Activated CD4-positive, alpha-beta T cell treated with anti-CD3 and anti-CD28 coated beads for 24 hours (primary cell): ENCODE data around the gene THAP3.

Experiments used
- DNase-seq, 2 donors: peaks; one replicate each; pipeline ENCODE4 v3.0.0-alpha.2; 2020; ENCODE audit warnings: low read depth in 2 of 2

THAP3 gene, protein sequence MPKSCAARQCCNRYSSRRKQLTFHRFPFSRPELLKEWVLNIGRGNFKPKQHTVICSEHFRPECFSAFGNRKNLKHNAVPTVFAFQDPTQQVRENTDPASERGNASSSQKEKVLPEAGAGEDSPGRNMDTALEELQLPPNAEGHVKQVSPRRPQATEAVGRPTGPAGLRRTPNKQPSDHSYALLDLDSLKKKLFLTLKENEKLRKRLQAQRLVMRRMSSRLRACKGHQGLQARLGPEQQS

DNA sequence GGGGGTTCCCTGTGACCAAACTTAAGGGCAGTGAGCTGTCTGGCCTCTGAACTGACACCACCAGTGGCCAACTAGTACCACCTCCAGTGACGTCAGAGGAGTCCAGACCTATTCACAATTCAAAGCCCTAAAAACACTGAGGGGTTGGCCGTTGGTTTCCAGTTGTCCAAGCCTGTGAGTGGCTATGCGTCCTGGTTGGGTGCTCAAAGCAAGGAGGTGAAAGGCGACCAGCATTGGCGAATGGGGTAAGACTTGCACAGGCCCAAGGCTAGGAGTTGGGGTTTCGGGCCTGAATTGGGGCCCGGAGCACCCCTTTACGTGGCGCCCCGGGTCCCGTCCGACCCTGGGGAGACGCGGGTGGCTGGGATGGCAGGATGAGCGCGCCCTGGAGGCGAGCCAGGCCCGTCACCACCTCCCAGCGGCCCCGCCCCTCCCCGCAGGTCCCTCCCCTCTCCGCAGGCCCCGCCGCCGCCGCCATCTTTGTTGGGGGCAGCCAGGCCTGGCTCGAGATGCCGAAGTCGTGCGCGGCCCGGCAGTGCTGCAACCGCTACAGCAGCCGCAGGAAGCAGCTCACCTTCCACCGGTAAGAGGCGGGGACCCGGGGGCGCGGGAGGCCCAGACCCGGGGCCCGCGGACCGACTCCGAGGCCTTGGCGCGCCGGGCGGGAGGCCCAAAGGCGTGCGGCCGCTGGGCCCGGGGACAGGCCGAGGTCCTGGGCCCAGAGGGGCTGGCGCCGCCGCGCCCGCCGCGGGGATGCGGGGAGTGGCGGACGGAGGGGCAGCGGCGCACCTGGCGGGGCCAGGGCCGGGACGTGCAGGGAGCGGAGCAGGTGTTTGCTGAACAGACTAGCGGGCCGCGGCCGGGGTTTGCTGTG lies at the start of gene THAP3:
THAP3 (plus strand) TSS at position 159 of the 874 bp plus-strand sequence; CDS start at position 510, 351 bp downstream.
- DNase-seq: peak; percentile 85 to 89

DNA sequence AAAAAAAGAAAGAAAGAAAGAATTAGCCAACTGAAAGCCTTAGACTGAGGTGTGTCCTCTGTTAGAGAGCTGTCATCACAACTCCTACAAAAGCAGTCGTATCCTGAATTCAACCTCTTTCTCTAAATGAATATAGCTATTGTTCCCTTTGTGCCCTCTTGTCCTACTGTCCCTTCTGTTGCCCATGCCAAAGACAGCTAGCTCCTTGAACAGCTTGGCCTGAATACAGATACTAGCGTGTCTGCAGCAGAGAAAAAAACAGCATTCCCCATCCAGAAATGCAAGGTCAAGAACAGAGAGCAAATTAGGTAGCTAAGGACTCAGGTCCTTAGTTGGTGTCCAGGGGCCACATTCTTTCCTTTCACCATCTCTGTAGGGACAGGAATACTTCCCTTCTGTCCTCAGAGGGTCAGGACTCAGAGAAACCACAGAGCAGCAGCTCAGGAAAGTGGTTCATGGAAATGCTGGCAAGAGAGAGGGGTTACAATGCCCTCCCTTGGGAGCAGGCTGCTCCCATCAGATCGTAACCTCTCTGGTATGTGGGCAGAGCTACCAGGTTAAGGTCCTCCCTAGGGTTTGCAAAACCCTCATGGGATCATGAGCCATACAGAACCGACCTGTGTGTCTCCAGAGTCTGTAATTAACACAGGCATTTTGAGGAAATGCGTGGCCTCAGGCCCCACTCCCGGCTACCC lies 46.7 kb upstream of the THAP3 start:
- DNase-seq: no peak

DNA sequence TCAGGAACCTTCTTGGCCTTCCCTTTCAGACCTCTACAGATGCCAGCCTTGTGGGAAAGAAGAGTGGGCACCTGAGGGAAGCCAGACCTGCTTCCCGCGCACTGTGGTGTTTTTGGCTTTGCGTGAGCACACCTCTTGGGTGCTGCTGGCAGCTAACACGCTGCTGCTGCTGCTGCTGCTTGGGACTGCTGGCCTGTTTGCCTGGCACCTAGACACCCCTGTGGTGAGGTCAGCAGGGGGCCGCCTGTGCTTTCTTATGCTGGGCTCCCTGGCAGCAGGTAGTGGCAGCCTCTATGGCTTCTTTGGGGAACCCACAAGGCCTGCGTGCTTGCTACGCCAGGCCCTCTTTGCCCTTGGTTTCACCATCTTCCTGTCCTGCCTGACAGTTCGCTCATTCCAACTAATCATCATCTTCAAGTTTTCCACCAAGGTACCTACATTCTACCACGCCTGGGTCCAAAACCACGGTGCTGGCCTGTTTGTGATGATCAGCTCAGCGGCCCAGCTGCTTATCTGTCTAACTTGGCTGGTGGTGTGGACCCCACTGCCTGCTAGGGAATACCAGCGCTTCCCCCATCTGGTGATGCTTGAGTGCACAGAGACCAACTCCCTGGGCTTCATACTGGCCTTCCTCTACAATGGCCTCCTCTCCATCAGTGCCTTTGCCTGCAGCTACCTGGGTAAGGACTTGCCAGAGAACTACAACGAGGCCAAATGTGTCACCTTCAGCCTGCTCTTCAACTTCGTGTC lies 45.9 kb upstream of the THAP3 start:
- no peak for DNase-seq

DNA sequence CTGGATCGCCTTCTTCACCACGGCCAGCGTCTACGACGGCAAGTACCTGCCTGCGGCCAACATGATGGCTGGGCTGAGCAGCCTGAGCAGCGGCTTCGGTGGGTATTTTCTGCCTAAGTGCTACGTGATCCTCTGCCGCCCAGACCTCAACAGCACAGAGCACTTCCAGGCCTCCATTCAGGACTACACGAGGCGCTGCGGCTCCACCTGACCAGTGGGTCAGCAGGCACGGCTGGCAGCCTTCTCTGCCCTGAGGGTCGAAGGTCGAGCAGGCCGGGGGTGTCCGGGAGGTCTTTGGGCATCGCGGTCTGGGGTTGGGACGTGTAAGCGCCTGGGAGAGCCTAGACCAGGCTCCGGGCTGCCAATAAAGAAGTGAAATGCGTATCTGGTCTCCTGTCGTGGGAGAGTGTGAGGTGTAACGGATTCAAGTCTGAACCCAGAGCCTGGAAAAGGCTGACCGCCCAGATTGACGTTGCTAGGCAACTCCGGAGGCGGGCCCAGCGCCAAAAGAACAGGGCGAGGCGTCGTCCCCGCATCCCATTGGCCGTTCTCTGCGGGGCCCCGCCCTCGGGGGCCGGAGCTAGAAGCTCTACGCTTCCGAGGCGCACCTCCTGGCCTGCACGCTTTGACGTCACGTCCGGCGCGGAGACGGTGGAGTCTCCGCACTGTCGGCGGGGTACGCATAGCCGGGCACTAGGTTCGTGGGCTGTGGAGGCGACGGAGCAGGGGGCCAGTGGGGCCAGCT lies 45.1 kb upstream of the THAP3 start, which contains the start of gene ZBTB48:
ZBTB48 (plus strand) TSS at position 621 of the 745 bp plus-strand sequence. CDS start 616 bp downstream, outside the sequence.
- peak; percentile 92 to 96 for DNase-seq

DNA sequence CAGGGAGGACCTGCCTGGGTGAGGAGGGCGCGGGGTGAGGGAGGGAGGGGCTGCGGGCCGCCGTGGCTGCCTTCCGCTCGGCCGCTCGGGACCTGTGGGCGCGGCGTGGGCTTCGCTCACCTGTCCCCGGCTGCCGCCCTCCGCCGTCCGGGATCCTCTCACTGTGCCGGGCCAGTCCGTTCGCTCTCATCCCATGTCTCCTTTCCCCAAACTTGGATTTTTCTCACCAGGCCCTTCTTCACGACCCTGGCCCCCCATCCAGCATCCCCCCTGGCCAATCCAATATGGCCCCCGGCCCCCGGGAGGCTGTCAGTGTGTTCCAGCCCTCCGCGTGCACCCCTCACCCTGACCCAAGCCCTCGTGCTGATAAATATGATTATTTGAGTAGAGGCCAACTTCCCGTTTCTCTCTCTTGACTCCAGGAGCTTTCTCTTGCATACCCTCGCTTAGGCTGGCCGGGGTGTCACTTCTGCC lies 44.5 kb upstream of the THAP3 start:
- no peak for DNase-seq

DNA sequence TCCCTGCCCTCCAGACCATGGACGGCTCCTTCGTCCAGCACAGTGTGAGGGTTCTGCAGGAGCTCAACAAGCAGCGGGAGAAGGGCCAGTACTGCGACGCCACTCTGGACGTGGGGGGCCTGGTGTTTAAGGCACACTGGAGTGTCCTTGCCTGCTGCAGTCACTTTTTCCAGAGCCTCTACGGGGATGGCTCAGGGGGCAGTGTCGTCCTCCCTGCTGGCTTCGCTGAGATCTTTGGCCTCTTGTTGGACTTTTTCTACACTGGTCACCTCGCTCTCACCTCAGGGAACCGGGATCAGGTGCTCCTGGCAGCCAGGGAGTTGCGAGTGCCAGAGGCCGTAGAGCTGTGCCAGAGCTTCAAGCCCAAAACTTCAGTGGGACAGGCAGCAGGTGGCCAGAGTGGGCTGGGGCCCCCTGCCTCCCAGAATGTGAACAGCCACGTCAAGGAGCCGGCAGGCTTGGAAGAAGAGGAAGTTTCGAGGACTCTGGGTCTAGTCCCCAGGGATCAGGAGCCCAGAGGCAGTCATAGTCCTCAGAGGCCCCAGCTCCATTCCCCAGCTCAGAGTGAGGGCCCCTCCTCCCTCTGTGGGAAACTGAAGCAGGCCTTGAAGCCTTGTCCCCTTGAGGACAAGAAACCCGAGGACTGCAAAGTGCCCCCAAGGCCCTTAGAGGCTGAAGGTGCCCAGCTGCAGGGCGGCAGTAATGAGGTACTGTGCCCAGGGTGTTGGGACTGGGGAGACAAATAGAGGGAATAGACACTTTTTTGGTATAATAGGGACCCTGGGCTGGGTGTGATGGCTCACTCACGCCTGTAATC lies 43.9 kb upstream of the THAP3 start:
- DNase-seq: no peak

DNA sequence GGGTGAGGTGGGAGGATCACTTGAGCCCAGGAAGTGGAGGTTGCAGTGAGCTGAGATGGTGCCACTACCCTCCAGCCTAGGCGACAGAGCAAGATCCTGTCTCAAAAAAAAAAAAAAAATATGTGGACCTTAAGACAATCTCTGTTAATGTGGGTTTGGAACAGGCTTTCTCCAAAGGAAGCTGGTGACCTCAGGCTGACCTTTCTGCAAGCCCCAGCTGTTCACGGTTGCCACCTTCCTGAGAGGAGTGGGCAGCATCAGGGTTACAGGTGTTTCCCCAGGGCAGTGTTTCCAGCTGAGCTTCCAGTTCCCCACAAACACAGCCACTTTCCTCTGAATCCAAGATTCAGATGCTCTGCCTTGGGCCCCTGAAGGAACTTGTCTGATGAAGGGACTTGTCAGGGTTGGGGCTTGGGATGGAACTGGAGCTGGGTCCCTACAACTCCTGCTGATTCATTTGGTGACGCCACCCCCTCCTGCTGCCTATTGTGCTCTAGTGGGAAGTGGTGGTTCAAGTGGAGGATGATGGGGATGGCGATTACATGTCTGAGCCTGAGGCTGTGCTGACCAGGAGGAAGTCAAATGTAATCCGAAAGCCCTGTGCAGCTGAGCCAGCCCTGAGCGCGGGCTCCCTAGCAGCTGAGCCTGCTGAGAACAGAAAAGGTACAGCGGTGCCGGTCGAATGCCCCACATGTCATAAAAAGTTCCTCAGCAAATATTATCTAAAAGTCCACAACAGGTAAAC lies 42.9 kb upstream of the THAP3 start:
- no peak for DNase-seq

DNA sequence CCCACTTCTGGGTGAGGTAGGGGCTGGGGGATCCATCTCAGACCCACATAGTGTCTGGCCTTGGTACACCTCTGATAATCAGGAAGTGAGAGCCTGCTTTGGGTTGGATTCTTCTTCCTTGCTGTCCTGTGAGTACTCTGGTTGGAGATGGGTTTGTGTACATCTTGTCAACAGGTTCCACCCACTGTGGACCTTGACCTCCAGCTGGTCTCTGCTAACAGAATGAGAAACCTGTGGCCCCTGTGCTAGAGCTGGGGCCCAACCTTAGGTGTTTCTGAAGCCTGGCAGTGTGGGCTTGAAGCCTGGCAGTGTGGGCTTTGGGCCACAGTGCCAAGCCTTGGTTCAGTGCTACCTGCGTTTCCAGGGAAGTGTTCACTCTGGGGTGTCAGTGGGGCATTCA lies 42.3 kb upstream of the THAP3 start:
- no peak for DNase-seq

DNA sequence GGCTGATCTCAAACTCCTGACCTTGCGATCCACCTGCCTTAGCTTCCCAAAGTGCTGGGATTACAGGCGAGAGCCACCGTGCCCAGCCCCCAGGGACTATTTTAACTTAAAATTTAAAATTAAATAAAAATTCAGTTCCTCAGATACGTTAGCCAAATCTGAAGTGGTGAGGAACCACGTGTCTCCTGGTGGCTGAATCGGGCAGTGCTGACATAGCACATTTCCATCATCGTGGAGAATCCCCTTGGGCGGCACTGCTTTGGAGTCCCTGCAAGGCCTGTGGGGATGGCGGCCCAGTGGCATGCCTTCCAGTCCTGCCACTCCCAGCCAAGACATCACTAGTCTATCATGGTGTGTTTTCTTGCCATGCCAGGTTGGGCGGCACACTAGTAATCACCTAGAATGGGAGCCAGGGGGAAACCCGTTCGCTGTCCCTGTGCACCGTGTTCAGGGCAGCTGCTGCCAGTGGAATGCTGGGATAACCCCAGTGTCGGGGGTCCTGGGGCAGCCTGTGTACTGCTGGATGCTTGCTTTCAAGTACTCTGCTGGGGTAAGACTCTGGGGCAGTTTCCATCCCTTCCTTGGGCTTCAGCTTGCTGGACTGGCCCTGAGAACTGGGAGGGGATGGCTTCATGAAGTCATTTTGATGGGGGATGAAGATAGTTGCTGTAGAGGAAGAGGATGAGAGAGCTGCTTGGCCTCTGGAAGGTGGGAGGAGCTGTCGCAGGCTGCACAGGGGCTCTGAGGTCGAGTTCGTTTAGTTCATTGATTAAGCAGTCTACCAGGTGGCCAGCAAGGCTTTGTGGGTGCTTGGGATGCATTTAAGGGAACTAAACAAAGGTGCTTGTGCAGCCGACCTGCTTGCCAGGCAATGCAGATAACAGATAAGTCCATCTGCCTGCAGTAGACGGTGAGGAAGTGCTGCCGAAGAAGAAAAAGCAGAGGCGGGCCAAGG lies 40.3 kb upstream of the THAP3 start:
- DNase-seq: no peak

DNA sequence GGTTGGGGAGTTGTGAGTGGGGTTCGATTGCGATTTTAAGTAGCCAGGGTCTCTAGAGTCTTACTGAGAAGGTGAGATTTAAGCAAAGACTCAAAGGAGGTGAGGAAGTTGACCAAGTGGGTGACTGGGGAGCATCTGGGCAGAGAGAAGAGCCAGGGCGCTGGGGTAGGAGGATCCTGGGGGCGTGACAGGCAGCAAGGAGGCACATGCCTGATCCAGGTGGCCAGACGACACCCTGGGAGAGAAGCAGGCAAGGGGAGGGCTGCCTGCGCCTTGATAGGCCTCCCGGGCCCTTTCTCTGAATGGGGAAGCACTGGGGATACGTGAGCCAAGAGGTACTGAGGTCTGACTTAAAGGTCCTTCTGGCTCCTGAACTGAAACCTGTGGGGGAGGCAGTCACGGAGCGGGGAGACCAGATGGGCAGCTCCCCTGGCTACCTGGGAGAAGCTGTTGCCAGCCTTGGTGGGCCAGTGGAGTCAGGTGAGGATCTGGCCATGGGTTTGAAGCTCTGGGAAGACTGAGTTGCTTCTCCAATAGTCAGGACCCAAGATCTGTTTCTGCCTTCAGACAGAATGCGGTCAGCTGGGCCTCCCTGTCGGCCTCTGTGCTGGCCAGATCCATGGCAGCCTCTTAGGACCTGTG lies 39.5 kb upstream of the THAP3 start:
- no peak for DNase-seq

DNA sequence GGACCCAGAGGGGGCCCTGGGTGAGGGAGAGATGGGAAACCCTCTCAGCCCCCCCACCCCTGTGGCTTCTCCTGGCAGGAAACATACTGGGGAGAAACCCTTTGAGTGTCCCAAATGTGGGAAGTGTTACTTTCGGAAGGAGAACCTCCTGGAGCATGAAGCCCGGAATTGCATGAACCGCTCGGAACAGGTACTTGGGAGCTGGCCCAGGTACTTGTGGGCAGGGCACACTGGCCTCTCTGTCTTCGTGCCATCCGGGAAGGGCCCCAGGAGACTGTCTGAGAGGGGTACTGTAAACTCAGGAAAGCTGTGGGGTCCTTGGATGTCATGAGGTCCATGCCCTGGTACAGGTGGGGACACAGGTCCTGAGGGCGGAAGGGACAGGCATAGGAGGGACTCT lies 38.8 kb upstream of the THAP3 start:
- DNase-seq: no peak

DNA sequence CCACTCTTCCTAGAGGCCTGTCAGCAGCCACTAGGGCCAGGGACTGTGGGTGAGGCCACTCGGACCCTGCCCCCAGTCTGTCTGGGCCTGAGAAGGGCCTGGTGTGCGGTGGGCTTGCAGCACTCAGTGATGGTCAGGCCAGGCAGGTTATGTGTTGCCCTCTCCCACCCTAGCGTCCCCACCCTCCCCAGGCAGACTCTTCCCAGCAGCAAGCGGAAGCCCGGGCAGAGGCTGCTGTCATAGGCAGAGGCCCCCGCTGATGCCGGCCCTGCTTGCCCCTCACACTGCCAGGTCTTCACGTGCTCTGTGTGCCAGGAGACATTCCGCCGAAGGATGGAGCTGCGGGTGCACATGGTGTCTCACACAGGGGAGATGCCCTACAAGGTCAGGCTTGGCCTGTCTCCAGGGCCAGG lies 38.3 kb upstream of the THAP3 start:
- no peak for DNase-seq

DNA sequence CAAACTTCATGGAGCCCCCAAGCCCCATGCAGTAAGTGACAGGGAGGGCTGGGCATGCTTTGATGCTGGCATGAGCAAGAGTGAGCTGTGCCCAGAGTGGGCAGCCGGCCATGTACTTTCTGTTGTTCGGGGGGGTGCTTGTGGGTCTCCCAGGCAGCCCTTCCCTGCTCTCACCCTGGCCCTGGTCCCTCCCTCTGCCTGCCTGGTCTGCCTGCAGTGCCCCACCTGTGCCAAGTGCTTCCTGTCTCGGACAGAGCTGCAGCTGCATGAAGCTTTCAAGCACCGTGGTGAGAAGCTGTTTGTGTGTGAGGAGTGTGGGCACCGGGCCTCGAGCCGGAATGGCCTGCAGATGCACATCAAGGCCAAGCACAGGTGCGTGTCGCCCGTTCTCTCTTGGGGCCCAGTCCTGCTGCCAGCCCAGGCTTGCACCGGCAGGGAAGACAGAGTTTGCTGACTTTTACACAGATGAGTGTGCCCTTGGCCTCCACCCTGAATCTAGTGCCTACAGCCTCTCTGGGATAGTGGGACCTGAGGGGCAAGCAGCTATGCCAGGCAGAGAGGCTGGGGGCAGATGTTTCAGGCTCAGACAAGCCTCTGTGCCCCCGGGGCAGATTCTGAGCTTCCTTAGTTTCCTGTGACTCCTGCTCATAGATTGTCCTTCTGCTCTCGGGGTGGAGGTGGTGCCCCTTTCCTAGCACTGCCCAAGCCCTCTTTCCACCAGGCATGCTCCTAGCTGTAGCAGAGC lies 37.2 kb upstream of the THAP3 start:
- DNase-seq: no peak

DNA sequence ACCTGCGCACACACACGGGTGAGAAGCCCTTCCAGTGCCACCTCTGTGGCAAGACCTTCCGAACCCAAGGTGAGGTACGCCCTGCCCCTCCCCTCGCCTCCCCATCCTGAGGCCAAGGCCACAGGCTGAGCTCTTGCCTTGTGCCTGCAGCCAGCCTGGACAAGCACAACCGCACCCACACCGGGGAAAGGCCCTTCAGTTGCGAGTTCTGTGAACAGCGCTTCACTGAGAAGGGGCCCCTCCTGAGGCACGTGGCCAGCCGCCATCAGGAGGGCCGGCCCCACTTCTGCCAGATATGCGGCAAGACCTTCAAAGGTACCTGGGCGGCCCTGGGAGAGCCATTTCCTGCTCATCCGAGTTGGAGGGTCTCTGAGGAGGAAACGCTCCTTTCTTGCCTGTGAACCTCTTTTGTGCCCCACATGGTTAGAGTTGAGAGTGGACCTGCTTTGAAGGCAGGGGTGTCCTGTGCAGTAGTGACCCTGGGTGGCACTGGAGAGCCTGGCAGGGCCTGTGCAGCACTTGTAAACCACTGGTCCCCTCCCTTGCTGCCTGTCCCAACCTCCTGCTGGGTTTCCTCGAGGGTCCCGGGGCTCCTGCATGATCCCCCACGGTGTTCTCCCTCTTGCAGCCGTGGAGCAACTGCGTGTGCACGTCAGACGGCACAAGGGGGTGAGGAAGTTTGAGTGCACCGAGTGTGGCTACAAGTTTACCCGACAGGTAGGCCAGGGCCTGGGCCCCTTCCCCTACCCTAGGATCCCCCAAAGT lies 36.4 kb upstream of the THAP3 start:
- DNase-seq: no peak

DNA sequence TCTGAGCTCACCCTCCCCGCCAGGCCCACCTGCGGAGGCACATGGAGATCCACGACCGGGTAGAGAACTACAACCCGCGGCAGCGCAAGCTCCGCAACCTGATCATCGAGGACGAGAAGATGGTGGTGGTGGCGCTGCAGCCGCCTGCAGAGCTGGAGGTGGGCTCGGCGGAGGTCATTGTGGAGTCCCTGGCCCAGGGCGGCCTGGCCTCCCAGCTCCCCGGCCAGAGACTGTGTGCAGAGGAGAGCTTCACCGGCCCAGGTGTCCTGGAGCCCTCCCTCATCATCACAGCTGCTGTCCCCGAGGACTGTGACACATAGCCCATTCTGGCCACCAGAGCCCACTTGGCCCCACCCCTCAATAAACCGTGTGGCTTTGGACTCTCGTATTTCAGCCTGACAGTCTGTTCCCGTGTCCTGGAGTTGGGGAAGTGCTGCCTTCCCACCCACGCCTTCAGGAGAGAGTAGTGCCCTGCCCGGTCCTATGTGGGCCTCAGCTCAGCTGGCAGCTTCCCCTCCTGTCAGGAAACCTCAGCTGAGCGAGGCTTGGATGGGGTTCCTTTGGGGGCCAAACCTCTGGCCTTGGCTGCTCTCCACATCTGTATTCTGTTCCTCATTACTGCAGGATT lies 35.7 kb upstream of the THAP3 start:
- DNase-seq: no peak

DNA sequence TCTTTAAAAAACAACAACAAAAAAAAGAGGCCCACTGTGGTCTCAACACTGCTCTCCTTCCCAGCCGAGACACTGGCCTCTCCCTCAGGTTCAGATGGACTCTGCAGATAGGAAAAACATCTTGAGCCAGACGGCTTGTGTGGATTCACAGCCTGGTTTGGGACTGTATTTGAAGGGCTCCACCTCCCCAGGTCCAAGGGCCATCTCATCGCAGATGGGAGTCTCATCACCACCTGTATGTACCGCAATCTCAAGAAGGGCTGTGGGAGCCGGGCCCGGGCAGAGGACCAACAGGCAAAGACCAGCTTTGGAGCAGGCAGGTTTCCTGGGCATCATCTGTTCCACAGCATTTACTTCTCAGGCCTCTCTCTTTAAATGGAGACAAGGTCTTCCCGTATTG lies 34.6 kb upstream of the THAP3 start:
- DNase-seq: no peak
